NCI-H2196 treated with DMSO at 0.1 percent for 48 hours (cell line): ENCODE results near the gene RNF41.
"Not testable (repeated sequence)": the region's sequence is repeated elsewhere in the genome, so short reads cannot be mapped to it uniquely, and the experiment has no call there.

ENCODE experiments used
- DNase-seq: peaks from one replicate; lab custom pipeline; 2025; ENCODE audit not compliant: unreplicated experiment; lab: John Stamatoyannopoulos, UW

Gene RNF41

DNA sequence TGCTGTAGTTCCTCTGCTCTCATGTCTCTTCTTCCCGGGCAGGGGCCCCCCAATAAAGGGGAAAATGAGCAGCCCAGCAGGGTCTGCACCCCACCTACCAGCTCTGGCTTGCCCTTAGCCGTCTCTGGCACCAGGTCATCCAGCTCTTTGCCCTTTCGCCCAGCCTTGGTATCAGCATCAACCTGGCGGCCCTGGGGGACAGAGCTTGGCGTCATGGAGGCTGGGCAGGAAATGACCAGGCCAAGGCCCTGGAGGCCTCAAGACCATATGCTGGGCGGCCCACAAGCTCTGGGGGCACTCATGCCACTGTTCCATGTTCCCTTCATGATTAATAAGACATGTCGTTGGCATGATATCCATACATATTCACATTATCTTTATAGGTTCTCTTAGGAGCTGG is 48.9 kb downstream of the RNF41 start:
- no peak for DNase-seq

DNA sequence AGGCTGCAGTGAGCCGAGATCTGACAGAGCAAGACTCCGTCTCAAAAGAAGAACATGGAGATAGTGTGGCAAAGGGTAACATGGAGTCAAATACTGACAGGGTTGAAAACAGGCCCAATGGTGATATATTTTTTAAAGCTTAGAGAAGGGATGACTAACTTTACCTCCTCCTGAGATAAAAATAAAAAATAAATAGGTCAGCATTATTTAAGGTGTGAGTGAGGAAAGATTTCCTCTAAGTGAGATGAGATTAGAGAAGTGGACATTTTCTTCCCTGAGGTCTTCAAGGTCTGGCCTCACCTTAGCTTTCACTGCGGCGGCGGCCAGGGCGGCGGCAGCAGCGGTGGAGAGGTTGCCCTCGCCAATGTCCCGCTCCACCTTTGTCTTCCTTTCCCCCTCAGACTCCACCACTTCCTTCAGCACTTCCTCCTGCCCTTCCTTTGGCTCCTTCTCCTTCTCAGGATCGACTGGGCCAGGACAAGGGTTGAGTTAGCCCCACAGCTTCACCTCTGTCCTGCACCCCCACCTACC is 52.4 kb downstream of the RNF41 start:
- DNase-seq, result no peak

DNA sequence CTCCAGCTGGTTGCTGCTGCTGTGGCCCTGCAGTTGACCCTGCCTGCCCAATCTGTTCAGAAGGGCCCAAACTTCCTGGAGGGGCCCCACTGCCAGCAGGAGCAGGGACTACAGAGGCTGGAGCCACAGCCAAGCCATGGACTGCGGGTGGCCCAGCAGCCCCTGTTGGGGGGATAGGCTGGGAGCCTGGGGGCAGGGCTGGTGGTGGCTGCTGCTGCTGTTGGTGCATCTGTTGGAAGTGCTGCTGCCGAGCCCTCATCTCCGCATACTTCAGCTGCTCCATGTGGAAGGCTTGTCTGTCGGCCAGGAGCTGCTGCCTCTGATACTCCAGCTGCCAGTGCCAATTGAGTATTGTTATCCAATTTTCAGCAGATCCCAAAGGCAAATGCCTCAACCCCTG is 56.4 kb downstream of the RNF41 start:
- DNase-seq, result no peak

- no peak for DNase-seq
Observed at GRCh38 chr12:56164345-56164729, 57.4 kb downstream of the RNF41 start.

- no peak for DNase-seq
Observed at GRCh38 chr12:56163533-56164344, 58.0 kb downstream of the RNF41 start.

- DNase-seq, result no peak
Observed at GRCh38 chr12:56162468-56163290, 59.0 kb downstream of the RNF41 start.

DNA sequence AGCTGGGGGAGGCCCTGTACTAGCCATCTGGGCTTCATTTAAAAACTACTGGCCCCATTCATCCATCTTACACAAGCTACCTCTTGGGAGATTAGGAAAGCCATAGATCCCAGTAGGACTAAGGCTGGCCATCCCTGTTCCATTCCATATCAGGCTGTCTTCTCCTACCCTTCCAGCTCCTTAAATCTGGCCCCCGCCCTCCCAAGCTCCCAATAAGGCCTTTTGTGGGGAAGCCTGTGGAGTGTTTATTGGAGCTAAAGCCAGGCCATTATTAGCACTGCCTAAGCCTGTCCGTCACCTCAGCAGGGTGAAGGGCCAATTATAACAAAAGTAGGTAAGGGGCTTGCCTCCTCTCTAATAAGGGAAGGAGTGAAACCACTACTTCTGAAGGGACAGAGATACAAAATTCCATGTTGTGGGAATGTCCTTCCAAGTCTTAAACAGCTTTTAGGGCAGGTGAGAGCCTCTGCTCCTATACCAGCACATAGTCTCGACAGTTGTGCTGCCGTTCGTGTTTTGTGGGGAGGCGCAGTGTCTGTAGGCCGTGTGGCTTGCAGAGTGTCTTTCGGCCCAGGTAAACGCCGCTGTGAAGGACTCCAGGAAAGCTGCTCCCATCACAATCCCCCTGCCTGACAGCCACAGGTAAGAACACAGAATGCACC is 59.9 kb downstream of the RNF41 start:
- DNase-seq, result no peak

- no peak for DNase-seq
Observed at GRCh38 chr12:56160894-56161689, 60.6 kb downstream of the RNF41 start.

DNA sequence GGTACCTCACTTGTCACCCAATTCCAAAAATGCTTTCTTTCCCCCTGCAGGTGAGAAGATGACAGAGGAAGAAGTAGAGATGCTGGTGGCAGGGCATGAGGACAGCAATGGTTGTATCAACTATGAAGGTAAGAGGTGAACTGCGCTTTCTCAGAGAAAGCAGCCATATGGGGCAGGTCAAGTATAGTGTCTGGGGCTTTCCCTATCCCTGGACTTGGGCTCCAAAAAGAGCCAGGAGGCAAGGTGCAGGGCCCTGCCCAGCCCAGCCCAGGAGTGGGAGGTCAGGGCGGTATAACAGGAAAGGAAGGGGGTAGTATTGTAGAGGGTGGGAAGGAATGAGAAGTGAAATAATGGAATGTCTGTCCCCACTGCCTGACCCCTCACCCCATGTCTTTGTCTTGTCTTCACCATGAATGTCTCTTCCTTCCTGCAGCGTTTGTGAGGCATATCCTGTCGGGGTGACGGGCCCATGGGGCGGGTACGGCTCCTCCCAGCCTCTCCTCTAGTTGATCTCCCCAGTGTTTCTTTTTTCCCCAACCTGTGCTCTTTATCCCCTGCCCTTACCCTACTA is 61.4 kb downstream of the RNF41 start:
- DNase-seq, result no peak

- no peak for DNase-seq
Observed at GRCh38 chr12:56159482-56160192, 62.1 kb downstream of the RNF41 start.

DNA sequence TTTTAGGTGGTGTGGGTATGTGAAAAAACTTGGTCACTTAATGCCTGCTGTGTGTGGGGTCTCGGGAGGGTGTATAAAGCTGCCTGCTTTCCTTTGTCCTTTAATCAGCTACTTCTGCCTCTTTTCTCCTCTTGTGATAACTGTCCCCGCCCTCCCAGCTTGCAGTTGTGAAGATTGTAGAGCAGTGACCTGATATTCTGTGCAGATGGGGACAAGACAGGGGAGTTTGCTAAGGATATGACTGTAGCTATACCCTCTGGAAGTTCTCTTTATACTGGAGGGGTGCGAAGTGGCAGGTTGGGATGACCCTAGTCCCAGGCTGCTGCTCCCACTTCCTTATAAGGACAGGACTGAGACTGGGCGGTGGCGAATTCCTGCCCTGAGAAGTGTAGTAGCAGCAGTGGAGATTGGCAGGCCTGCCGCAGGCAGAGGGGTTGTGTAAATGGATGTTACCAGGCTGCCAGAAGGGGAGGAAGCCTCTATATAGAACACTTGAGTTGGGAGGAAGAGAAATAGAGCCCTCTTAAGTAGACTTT is 62.7 kb downstream of the RNF41 start:
- DNase-seq, result no peak

DNA sequence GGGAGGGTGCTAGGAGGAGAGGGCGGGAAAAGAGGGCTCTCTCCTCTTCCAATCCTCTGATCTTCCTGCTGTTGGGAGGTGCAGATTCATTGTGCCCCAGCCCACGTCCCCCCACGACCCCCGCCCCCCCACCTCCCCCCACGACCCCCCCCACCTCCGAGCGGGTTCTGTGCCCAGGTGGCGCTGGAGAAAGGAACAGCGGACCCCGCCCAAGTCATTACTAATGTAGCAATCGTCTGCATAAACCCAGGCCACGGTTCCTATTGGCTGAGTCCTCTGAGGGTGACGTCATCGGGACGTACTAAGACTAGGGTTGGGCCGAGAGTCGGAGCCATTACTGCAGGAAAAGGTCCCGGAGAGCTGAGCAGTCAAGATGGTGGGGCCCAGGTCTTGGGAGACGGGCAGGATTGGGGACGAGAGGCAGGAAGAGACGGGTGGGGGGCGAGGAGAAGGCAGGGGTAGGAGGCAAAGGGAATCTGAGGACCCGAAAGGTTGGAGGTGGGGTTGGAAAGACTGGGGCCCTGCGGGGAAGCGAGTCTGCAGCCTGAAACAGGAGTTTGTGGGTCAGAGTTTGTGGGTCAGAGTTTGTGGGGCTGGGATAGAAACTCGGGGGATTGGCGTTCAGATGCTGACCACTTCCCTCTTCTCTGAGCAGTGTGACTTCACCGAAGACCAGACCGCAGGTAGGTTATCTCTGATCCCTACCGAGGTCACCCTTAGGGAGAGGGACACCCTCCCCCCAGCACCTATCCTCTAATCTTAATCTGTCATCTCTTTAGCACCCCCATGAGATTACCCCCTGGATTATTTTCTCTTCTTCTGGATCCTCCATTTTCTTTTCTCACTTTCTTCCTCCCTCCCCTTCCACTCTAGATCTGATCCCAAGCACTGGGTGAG is 63.4 kb downstream of the RNF41 start, which contains the start of gene MYL6:
TSS of gene MYL6 (plus strand) at position 331 of the 897 bp plus-strand sequence. CDS start at position 374, 43 bp downstream.
- DNase-seq, result peak; percentile 97

DNA sequence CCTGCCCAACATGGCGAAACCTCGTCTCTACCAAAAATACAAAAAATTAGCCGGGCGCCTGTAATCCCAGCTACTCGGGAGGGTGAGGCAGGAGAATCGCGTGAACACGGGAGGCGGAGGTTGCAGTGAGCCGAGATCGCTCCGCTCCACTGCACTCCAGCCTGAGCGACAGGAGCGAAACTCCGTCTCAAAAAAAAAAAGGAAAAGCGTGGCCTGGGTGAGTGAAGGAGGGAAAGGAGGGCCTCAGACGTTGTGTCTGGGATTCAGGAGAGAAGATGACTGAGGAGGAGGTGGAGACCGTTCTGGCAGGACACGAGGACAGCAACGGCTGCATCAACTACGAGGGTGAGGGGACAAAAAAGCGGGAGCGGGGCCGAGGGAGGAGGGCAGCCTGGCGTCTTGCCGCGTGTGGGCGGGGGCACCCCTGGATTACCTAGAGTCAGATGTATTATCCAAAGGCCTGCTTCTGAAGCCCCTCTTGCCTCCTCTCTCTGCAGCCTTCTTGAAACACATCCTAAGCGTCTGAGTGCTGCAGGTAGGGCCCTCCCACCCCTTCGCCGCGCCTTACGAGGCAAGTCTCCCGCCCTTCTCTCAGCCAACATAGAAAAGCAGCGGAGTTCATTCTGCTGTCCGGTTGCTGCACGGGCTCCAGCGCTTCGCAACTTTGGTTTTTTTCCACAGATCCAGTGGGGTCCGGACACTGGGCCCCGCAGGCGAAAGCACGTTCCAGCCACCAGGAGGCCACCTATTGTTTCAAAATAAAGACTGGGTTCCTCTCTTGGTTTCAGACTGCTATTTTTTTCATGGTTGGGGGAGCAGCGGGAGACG is 64.3 kb downstream of the RNF41 start:
- peak; percentile 84 for DNase-seq

DNA sequence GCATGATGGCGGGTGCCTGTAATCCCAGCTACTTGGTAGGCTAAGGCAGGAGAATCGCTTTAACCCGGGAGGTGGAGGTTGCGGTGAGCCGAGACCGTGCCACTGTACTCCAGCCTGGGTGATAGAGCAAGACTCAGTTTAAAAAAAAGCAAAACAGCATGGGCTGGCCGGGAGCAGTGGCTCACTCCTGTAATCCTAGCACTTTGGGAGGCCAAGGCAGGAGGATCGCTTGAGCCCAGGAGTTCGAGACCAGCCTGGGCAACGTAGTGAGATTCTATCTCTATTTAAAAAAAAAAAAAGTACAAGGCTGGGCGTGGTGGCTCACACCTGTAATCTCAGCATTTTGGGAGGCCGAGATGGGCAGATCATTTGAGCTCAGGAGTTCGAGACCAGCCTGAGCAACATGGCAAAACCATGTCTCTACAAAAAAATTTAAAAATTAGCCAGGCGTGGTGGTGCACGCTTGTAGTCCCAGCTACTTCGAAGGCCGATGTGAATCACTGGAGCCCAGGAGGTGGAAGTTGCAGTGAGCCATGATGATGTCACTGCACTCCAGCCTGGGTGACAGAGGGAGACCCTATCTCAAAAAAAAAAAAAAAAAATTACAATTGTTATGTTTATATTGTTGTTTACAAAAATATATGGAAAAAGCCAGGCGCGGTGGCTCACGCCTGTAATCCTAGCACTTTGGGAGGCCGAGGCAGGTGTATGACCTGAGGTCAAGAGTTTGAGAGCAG is 65.1 kb downstream of the RNF41 start:
- DNase-seq, result not testable (repeated sequence)

GRCh38 chr12:56155256-56155845 is 66.4 kb downstream of the RNF41 start:
- DNase-seq, result no peak

GRCh38 chr12:56154818-56155217 is 66.9 kb downstream of the RNF41 start:
- DNase-seq, result no peak
